SK-N-SH treated with all-trans-retinoic acid at 6 μM for 48 hours (cell line): ENCODE results near the gene FOXP4.

Source experiments
- ATAC-seq: fragments of 200-7000 bp; cut with Tn5 transposase; 3 replicates; pipeline ENCODE4 v1.9.1; 2020; ENCODE audit warnings: mild to moderate bottlenecking, moderate library complexity
- ARNTL ChIP-seq: fragments of 450-650 bp; formaldehyde crosslinking; IDR thresholded peaks from 2 replicates; pipeline ENCODE4 v1.5.0; 2020; ENCODE audit warnings: low read depth, mild to moderate bottlenecking, moderate library complexity, borderline replicate concordance
- BACH2 ChIP-seq: fragments of 250-450 bp; sonication (Bioruptor Pico); IDR thresholded peaks from 2 replicates; pipeline ENCODE4 v1.9.0; 2021; ENCODE audit warnings: mild to moderate bottlenecking, borderline replicate concordance
- CSDC2 ChIP-seq: fragments of 250-450 bp; sonication (Bioruptor Pico); IDR thresholded peaks from 2 replicates; pipeline ENCODE4 v1.5.0; 2020; ENCODE audit warnings: mild to moderate bottlenecking, moderate library complexity
- ESRRG ChIP-seq: fragments of 250-450 bp; sonication (Bioruptor Pico); IDR thresholded peaks from 2 replicates; pipeline ENCODE4 v1.6.1; 2021; ENCODE audit warnings: mild to moderate bottlenecking
- ISL1 ChIP-seq: fragments of 250-450 bp; sonication (Bioruptor Pico); IDR thresholded peaks from 2 replicates; pipeline ENCODE4 v2.1.2; 2022; ENCODE audit warnings: mild to moderate bottlenecking, moderate library complexity
- OSR1 ChIP-seq: fragments of 250-450 bp; sonication (Bioruptor Pico); IDR thresholded peaks from 2 replicates; pipeline ENCODE4 v1.8.0; 2022; ENCODE audit warnings: moderate library complexity, mild to moderate bottlenecking, inconsistent platforms
- PPARA ChIP-seq: fragments of 250-450 bp; sonication (Bioruptor Pico); IDR thresholded peaks from 2 replicates; pipeline ENCODE4 v1.5.0; 2020; ENCODE audit warnings: mild to moderate bottlenecking, borderline replicate concordance
- RARB ChIP-seq: fragments of 250-450 bp; sonication (Bioruptor Pico); IDR thresholded peaks from 2 replicates; pipeline ENCODE4 v1.8.0; 2021; ENCODE audit warnings: mild to moderate bottlenecking, moderate library complexity
- SNAI2 ChIP-seq: fragments of 250-450 bp; sonication (Bioruptor Pico); IDR thresholded peaks from 2 replicates; pipeline ENCODE4 v1.5.0; 2020; ENCODE audit warnings: mild to moderate bottlenecking, moderate library complexity
- TCF4 ChIP-seq: fragments of 250-450 bp; sonication (Bioruptor Pico); IDR thresholded peaks from 2 replicates; pipeline ENCODE4 v1.8.0; 2021; ENCODE audit warnings: mild to moderate bottlenecking, moderate library complexity, borderline replicate concordance
- TOX ChIP-seq: fragments of 250-450 bp; sonication (Bioruptor Pico); IDR thresholded peaks from 2 replicates; pipeline ENCODE4 v1.8.0; 2021; ENCODE audit warnings: mild to moderate bottlenecking, moderate library complexity, borderline replicate concordance
- ZC3H10 ChIP-seq: fragments of 250-450 bp; sonication (Bioruptor Pico); IDR thresholded peaks from 2 replicates; pipeline ENCODE4 v1.5.1; 2021; ENCODE audit warnings: mild to moderate bottlenecking, moderate library complexity
- ZFP30 ChIP-seq: fragments of 450-650 bp; formaldehyde crosslinking; IDR thresholded peaks from 2 replicates; pipeline ENCODE4 v1.5.0; 2022; ENCODE audit warnings: mild to moderate bottlenecking, moderate library complexity
- ZNF565 ChIP-seq: fragments of 450-650 bp; formaldehyde crosslinking; conservative IDR thresholded peaks from 2 replicates; pipeline ENCODE4 v1.5.0; 2020; ENCODE audit warnings: low read depth, mild to moderate bottlenecking, moderate library complexity
- ZNF70 ChIP-seq: fragments of 450-650 bp; formaldehyde crosslinking; IDR thresholded peaks from 2 replicates; pipeline ENCODE4 v1.5.0; 2020; ENCODE audit warnings: mild to moderate bottlenecking, moderate library complexity
- TF ChIP-seq, protein P1 (sequence below): fragments of 250-450 bp; sonication (Bioruptor Pico); IDR thresholded peaks from 2 replicates; pipeline ENCODE4 v1.5.0; 2020; ENCODE audit warnings: mild to moderate bottlenecking, moderate library complexity
- TF ChIP-seq, protein P2 (sequence below): fragments of 250-450 bp; sonication (Bioruptor Pico); IDR thresholded peaks from 2 replicates; pipeline ENCODE4 v1.8.0; 2020; ENCODE audit warnings: mild to moderate bottlenecking, moderate library complexity, borderline replicate concordance
- TF ChIP-seq, protein P3 (sequence below): fragments of 250-450 bp; sonication (Bioruptor Pico); IDR thresholded peaks from 2 replicates; pipeline ENCODE4 v1.5.1; 2020; ENCODE audit warnings: low read depth, mild to moderate bottlenecking, moderate library complexity
- TF ChIP-seq, protein P4 (sequence below): fragments of 250-450 bp; sonication (Bioruptor Pico); IDR thresholded peaks from 2 replicates; pipeline ENCODE4 v1.8.0; 2021; ENCODE audit warnings: low read depth, mild to moderate bottlenecking, moderate library complexity, borderline replicate concordance
- TF ChIP-seq, protein P5 (sequence below): fragments of 250-450 bp; sonication (Bioruptor Pico); IDR thresholded peaks from 2 replicates; pipeline ENCODE4 v1.5.1; 2021; ENCODE audit warnings: mild to moderate bottlenecking, moderate library complexity

Gene FOXP4

DNA sequence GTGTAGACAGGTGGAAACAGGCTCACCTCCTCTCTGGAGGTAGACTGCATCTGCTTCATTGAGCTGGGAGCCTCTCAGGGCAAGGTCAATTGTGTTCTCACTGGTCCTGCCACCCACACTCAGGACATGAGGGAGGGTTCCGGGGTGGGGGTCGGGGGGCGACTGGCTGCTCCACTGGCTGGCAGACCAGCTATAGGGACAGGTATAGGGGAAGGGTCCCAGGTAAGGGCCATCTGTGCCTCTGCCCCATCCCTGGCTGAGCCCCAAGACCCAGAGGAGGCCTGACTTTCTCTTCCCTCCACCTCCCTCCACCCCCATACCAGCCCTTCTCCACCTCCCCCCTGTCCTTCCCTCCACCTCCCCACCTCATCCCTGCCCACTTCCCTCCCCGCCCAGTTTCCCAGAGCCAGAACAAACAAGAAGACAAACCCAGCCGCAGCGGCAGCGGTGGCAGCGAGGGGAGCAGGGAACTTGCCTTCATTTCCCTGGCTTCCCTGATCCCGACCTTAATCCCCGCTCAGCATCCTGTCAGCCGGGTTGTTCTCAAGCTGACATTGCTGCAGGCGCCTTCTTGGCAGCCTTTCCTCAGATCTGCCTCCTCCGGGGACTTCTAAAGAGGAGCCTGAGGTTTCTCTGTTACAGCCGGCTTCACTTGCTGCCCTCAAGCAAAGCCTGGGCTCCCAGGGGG is 18.3 kb upstream of the FOXP4 start:
- no peak for ATAC-seq
- TF ChIP-seq TCF4 = no peak
- TF ChIP-seq, protein P1, sequence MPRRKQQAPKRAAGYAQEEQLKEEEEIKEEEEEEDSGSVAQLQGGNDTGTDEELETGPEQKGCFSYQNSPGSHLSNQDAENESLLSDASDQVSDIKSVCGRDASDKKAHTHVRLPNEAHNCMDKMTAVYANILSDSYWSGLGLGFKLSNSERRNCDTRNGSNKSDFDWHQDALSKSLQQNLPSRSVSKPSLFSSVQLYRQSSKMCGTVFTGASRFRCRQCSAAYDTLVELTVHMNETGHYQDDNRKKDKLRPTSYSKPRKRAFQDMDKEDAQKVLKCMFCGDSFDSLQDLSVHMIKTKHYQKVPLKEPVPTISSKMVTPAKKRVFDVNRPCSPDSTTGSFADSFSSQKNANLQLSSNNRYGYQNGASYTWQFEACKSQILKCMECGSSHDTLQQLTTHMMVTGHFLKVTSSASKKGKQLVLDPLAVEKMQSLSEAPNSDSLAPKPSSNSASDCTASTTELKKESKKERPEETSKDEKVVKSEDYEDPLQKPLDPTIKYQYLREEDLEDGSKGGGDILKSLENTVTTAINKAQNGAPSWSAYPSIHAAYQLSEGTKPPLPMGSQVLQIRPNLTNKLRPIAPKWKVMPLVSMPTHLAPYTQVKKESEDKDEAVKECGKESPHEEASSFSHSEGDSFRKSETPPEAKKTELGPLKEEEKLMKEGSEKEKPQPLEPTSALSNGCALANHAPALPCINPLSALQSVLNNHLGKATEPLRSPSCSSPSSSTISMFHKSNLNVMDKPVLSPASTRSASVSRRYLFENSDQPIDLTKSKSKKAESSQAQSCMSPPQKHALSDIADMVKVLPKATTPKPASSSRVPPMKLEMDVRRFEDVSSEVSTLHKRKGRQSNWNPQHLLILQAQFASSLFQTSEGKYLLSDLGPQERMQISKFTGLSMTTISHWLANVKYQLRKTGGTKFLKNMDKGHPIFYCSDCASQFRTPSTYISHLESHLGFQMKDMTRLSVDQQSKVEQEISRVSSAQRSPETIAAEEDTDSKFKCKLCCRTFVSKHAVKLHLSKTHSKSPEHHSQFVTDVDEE (CRISPR knock-in tag) = no peak
- no peak for TF ChIP-seq ESRRG (CRISPR knock-in tag)
- TF ChIP-seq ZC3H10 (CRISPR knock-in tag) = no peak
- TF ChIP-seq TOX = no peak
- no peak for TF ChIP-seq SNAI2
- no peak for TF ChIP-seq CSDC2 (CRISPR knock-in tag)
- no peak for TF ChIP-seq BACH2 (CRISPR knock-in tag)
- TF ChIP-seq OSR1 (CRISPR knock-in tag) = no peak
- no peak for TF ChIP-seq RARB
- TF ChIP-seq ZNF565 = no peak
- no peak for TF ChIP-seq ZFP30 (CRISPR knock-in tag)
- TF ChIP-seq, protein P2, sequence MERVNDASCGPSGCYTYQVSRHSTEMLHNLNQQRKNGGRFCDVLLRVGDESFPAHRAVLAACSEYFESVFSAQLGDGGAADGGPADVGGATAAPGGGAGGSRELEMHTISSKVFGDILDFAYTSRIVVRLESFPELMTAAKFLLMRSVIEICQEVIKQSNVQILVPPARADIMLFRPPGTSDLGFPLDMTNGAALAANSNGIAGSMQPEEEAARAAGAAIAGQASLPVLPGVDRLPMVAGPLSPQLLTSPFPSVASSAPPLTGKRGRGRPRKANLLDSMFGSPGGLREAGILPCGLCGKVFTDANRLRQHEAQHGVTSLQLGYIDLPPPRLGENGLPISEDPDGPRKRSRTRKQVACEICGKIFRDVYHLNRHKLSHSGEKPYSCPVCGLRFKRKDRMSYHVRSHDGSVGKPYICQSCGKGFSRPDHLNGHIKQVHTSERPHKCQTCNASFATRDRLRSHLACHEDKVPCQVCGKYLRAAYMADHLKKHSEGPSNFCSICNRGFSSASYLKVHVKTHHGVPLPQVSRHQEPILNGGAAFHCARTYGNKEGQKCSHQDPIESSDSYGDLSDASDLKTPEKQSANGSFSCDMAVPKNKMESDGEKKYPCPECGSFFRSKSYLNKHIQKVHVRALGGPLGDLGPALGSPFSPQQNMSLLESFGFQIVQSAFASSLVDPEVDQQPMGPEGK (CRISPR knock-in tag) = no peak
- no peak for TF ChIP-seq ARNTL
- no peak for TF ChIP-seq ZNF70 (CRISPR knock-in tag)
- TF ChIP-seq, protein P3, sequence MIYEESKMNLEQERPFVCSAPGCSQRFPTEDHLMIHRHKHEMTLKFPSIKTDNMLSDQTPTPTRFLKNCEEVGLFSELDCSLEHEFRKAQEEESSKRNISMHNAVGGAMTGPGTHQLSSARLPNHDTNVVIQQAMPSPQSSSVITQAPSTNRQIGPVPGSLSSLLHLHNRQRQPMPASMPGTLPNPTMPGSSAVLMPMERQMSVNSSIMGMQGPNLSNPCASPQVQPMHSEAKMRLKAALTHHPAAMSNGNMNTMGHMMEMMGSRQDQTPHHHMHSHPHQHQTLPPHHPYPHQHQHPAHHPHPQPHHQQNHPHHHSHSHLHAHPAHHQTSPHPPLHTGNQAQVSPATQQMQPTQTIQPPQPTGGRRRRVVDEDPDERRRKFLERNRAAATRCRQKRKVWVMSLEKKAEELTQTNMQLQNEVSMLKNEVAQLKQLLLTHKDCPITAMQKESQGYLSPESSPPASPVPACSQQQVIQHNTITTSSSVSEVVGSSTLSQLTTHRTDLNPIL (CRISPR knock-in tag) = no peak
- TF ChIP-seq PPARA = no peak
- TF ChIP-seq, protein P4, sequence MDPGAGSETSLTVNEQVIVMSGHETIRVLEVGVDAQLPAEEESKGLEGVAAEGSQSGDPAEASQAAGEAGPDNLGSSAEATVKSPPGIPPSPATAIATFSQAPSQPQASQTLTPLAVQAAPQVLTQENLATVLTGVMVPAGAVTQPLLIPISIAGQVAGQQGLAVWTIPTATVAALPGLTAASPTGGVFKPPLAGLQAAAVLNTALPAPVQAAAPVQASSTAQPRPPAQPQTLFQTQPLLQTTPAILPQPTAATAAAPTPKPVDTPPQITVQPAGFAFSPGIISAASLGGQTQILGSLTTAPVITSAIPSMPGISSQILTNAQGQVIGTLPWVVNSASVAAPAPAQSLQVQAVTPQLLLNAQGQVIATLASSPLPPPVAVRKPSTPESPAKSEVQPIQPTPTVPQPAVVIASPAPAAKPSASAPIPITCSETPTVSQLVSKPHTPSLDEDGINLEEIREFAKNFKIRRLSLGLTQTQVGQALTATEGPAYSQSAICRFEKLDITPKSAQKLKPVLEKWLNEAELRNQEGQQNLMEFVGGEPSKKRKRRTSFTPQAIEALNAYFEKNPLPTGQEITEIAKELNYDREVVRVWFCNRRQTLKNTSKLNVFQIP (CRISPR knock-in tag) = no peak
- TF ChIP-seq, all 23 proteins: peak for 0

DNA sequence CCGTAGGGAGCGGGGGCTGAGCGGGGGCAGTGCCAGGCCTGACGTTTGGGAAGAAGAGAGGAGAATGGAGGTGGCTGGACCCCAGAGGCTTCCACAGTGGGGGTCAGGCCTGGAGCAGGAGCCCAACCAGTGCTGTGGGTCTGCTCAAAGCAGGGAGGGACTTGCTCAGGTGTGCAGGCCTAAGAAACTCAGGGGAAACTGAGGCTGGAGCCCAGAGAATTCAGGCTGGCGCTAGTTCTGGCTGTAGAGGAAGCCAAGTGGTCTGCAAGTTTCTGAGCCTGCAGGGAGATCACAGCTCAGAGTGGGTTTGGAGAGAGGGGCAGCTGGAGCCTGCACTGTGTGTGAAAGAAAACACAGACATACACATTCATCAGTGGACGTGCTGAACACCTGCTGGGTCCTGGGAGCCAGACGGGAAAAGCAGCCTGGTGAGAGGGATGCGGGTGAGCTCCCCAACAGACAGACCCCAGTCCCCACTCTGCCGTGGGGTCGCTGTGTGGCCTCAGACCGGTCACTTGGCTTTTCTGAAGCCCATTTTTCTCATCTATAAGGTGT is 17.7 kb upstream of the FOXP4 start:
- TF ChIP-seq, protein P5, sequence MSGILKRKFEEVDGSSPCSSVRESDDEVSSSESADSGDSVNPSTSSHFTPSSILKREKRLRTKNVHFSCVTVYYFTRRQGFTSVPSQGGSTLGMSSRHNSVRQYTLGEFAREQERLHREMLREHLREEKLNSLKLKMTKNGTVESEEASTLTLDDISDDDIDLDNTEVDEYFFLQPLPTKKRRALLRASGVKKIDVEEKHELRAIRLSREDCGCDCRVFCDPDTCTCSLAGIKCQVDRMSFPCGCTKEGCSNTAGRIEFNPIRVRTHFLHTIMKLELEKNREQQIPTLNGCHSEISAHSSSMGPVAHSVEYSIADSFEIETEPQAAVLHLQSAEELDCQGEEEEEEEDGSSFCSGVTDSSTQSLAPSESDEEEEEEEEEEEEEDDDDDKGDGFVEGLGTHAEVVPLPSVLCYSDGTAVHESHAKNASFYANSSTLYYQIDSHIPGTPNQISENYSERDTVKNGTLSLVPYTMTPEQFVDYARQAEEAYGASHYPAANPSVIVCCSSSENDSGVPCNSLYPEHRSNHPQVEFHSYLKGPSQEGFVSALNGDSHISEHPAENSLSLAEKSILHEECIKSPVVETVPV = no peak
- TF ChIP-seq OSR1 (CRISPR knock-in tag) (no peak), TCF4 (no peak), ZNF70 (CRISPR knock-in tag) (no peak), ZNF565 (no peak), ISL1 (CRISPR knock-in tag) (no peak), SNAI2 (no peak), PPARA (no peak)
- TF ChIP-seq, protein P2 (CRISPR knock-in tag) = no peak
- TF ChIP-seq, protein P4 (CRISPR knock-in tag) = no peak
- ATAC-seq = no peak
